Measurements from ENCODE around the gene FIG4. TPM values are rescaled to one million over a fixed set of nuclear protein-coding genes. Genes with fewer than 3 reads are reported as not detected.

FIG4 gene
- total RNA-seq, 1 experiment from 2014 or later, result 21.3 TPM

GRCh38 chr6:109762769-109763441 lies 71.8 kb downstream of the FIG4 start:
- Mint-ChIP-seq H3K27me3 (ENCODE audit: low read depth) (no peaks in the 10 kb centered on the region), H3K4me1 (no peaks in the 10 kb centered on the region), H3K9me3 (peaks cover 15% of the 10 kb centered on the region), H3K4me3 (no peak overlapping the region), H3K27ac (no peak overlapping the region), H3K36me3 (peaks cover 16% of the 10 kb centered on the region)
- ChIA-PET CTCF (no interaction called here), POLR2A (no interaction called here)
- no peak for ATAC-seq
- DNase-seq (ENCODE audit: low spot score), result no peak
- TF ChIP-seq JUN (CRISPR knock-in tag; IDR thresholded peaks at IDR 0.05) (no peak), JAZF1 (CRISPR knock-in tag; IDR thresholded peaks at IDR 0.05) (no peak), USF1 (CRISPR knock-in tag; IDR thresholded peaks at IDR 0.05) (no peak), ATF1 (CRISPR knock-in tag; IDR thresholded peaks at IDR 0.05) (no peak), ATF6 (CRISPR knock-in tag; IDR thresholded peaks at IDR 0.05) (no peak), ARID4B (CRISPR knock-in tag; IDR thresholded peaks at IDR 0.05; ENCODE audit: borderline replicate concordance) (no peak), ZNF423 (CRISPR knock-in tag; IDR thresholded peaks at IDR 0.05) (no peak), ERG (CRISPR knock-in tag; IDR thresholded peaks at IDR 0.05) (no peak), ZNF281 (CRISPR knock-in tag; IDR thresholded peaks at IDR 0.05) (no peak), PREB (CRISPR knock-in tag; IDR thresholded peaks at IDR 0.05; ENCODE audit: borderline replicate concordance) (no peak), TEAD1 (CRISPR knock-in tag; IDR thresholded peaks at IDR 0.05) (no peak), ZNF396 (CRISPR knock-in tag; IDR thresholded peaks at IDR 0.05; ENCODE audit: borderline replicate concordance) (no peak), CDX4 (CRISPR knock-in tag; IDR thresholded peaks at IDR 0.05; ENCODE audit: borderline replicate concordance) (no peak), USF2 (CRISPR knock-in tag; IDR thresholded peaks at IDR 0.05) (no peak), SOX15 (CRISPR knock-in tag; IDR thresholded peaks at IDR 0.05) (no peak), E2F1 (CRISPR knock-in tag; IDR thresholded peaks at IDR 0.05) (no peak), KAT7 (CRISPR knock-in tag; IDR thresholded peaks at IDR 0.05; ENCODE audit: borderline replicate concordance) (no peak)

All from WTC11 (cell line).